Prostate gland (tissue), 2 donors: ENCODE data around the gene EFNA4.

Experiments used
- CTCF ChIP-seq, 4 experiments: fragments of 200-600 bp in 2 of 4; fragments of 450-650 bp in 2 of 4; sonication (generic) in 2 of 4; IDR thresholded peaks; 1 replicate in 3 of 4; 2 replicates in 1 of 4; pipeline ENCODE4 v1.5.1; 2016 to 2019; ENCODE audit warnings: antibody characterized with exemption in 4 of 4, mild to moderate bottlenecking in 2 of 4, moderate library complexity in 2 of 4
- POLR2A ChIP-seq: fragments of 450-650 bp; IDR thresholded peaks from one replicate; pipeline ENCODE4 v1.6.1; 2016; ENCODE audit warnings: antibody characterized with exemption, mild to moderate bottlenecking
- POLR2AphosphoS5 ChIP-seq: sonication (generic); formaldehyde crosslinking; IDR thresholded peaks from one replicate; pipeline ENCODE4 v1.6.1; 2017; ENCODE audit warnings: antibody characterized with exemption

GRCh38 chr1:155117610-155118009 is 54.1 kb downstream of the EFNA4 start:
- TF ChIP-seq CTCF (IDR thresholded peaks at IDR 0.05) (no peak), POLR2A (no peak), POLR2AphosphoS5 (no peak)
